AG04450 (cell line): ENCODE data around the gene ZNF831. TPM values are rescaled to one million over a fixed set of nuclear protein-coding genes. Genes with fewer than 3 reads are reported as not detected.

Experiments
- CTCF ChIA-PET: fragments of 300-600, 350-600 bp; formaldehyde crosslinking; extraction: SDS; loops from one replicate; lab custom pipeline; 2022; ENCODE audit warnings: antibody characterized with exemption, inconsistent platforms; lab: Charles Lee
- POLR2A ChIA-PET: fragments of 350-600 bp; formaldehyde crosslinking; extraction: SDS; loops from one replicate; lab custom pipeline; 2021; ENCODE audit warnings: antibody characterized with exemption, inconsistent platforms; lab: Yijun Ruan, JAX
- DNase-seq: peaks from one replicate; pipeline ENCODE4 v3.0.0-alpha.2; 2011; ENCODE audit warnings: low read depth, low spot score
- H3K27ac ChIP-seq: one replicate; pipeline ENCODE4 v1.5.1; 2012; ENCODE audit warnings: low read depth, low read length, control low read depth
- H3K27me3 ChIP-seq: one replicate; pipeline ENCODE4 v1.6.0; 2012; ENCODE audit warnings: low read length; ENCODE audit not compliant: control insufficient read depth, insufficient read depth
- H3K4me3 ChIP-seq: 2 replicates; pipeline ENCODE4 v1.5.1; 2011; ENCODE audit warnings: mild to moderate bottlenecking, low read depth, low read length, control low read depth
- H3K9me3 ChIP-seq: 2 replicates; pipeline ENCODE4 v1.5.1; 2012; ENCODE audit warnings: low read length; ENCODE audit not compliant: control insufficient read depth, insufficient read depth
- CTCF ChIP-seq: IDR thresholded peaks from 2 replicates; pipeline ENCODE4 v1.5.1; 2011; ENCODE audit warnings: low read depth, low read length, control low read depth, inconsistent platforms
- polyA plus RNA-seq: library from polyadenylated mRNA; depleted of rRNA; stranded (reverse); fragments of >200 nt; gene quantifications from 2 replicates; pipeline ENCODE4 v1.2.3, GENCODE V29; 2011

Gene ZNF831
- polyA plus RNA-seq, 1 experiment = not detected

GRCh38 chr20:59134182-59134581 is 29.4 kb upstream of the ZNF831 start:
- TF ChIP-seq CTCF = no peak

GRCh38 chr20:59135093-59135492 is 28.5 kb upstream of the ZNF831 start:
- Histone ChIP-seq H3K4me3 (no peak overlapping the region), H3K27ac (no peak overlapping the region), H3K27me3 (no peaks in the 10 kb centered on the region), H3K9me3 (no peaks in the 10 kb centered on the region; the same call in 1 of the 2 replicates)
- TF ChIP-seq CTCF = no peak
- ChIA-PET POLR2A (no interaction called here), CTCF (no interaction called here)
- no peak for DNase-seq

More at GRCh38 chr20:59134182-59134581, 29.4 kb upstream of the ZNF831 start:
- DNase-seq = no peak
- Histone ChIP-seq H3K9me3 (no peaks in the 10 kb centered on the region; the same call in 1 of the 2 replicates), H3K27me3 (no peaks in the 10 kb centered on the region), H3K4me3 (no peak overlapping the region), H3K27ac (no peak overlapping the region)
- ChIA-PET POLR2A (no interaction called here), CTCF (no interaction called here)

- no peak for TF ChIP-seq CTCF
- H3K4me3 ChIP-seq = no peak overlapping the region
- H3K27ac ChIP-seq = no peak overlapping the region
- no peak for DNase-seq
- CTCF ChIA-PET = no interaction called here
- POLR2A ChIA-PET = no interaction called here
- H3K27me3 ChIP-seq = no peaks in the 10 kb centered on the region
- no peaks in the 10 kb centered on the region; the same call in 1 of the 2 replicates for H3K9me3 ChIP-seq
Measured at GRCh38 chr20:59136027-59136426, 27.6 kb upstream of the ZNF831 start.

GRCh38 chr20:59137532-59137931 is 26.1 kb upstream of the ZNF831 start:
- CTCF ChIA-PET = no interaction called here
- H3K4me3 ChIP-seq = no peak overlapping the region

More at GRCh38 chr20:59137532-59137931, 26.1 kb upstream of the ZNF831 start:
- no peak for DNase-seq
- POLR2A ChIA-PET = no interaction called here
- no peaks in the 10 kb centered on the region for H3K27me3 ChIP-seq
- no peak for TF ChIP-seq CTCF
- H3K9me3 ChIP-seq = no peaks in the 10 kb centered on the region; the same call in 1 of the 2 replicates
- no peak overlapping the region for H3K27ac ChIP-seq
